GM18526 (cell line): ENCODE data around the gene AQP1.

ENCODE experiments used
- POLR2A ChIP-seq: IDR thresholded peaks from 3 replicates; pipeline ENCODE4 v1.6.1; 2011; ENCODE audit not compliant: insufficient read length; ENCODE audit errors: extremely low read depth

Gene AQP1

GRCh38 chr7:30954914-30955313 is 43.3 kb downstream of the AQP1 start:
- no peak for TF ChIP-seq POLR2A

GRCh38 chr7:30956704-30957103 is 45.1 kb downstream of the AQP1 start:
- TF ChIP-seq POLR2A, result no peak

DNA sequence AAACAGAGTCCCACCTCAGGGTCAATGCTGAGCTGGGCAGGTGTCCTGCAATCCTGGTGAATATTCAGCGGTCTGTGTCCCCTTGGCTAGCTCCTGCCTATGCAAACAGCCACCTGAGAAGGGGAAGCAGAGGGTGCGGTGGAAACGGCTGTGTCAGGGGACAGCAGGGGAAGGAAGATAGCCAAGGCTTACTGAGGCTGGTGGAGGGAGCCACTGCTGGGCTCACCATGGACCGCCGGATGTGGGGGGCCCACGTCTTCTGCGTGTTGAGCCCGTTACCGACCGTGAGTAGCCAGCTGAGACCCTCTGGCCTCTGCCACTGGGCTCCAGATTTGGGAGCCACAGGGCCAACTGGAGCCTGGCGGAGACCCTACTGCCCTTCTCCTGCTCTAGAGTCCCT is 52.2 kb downstream of the AQP1 start, which contains the start of gene GHRHR:
Gene GHRHR, plus strand, starts transcription at position 112 of the 400 bp plus-strand sequence. Its CDS starts 116 bp downstream, at position 228.
- no peak for TF ChIP-seq POLR2A

GRCh38 chr7:30965372-30965771 is 53.7 kb downstream of the AQP1 start:
- no peak for TF ChIP-seq POLR2A

- no peak for TF ChIP-seq POLR2A
Measured at GRCh38 chr7:30965883-30966282, 54.2 kb downstream of the AQP1 start.

GRCh38 chr7:30968294-30968693 is 56.6 kb downstream of the AQP1 start:
- TF ChIP-seq POLR2A, result no peak

GRCh38 chr7:30968747-30969603 is 57.3 kb downstream of the AQP1 start:
- no peak for TF ChIP-seq POLR2A

GRCh38 chr7:30969604-30969970 is 57.9 kb downstream of the AQP1 start:
- no peak for TF ChIP-seq POLR2A

DNA sequence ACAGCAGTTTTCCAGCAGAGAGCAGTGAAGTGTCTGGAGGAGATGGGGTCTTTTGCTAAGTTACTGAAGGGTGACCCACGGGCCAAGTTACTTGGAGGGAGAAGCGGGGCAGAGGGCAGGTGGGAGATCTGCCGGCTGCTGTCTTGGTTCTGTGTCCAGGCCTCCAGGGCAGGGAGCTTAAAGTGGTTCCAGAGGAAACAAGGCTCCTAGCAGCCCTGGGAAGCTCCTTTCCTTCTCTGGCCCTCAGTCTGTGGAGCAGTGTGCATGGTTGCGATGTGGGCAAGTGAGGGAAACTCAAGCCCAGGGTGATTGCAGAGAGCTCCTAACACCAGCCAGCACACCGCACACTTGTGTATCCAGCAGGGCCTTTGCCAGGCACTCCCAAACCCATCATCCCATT is 58.4 kb downstream of the AQP1 start:
- no peak for TF ChIP-seq POLR2A

GRCh38 chr7:30970594-30971094 is 59.0 kb downstream of the AQP1 start:
- TF ChIP-seq POLR2A, result no peak

GRCh38 chr7:30971440-30971839 is 59.8 kb downstream of the AQP1 start:
- TF ChIP-seq POLR2A, result no peak

GRCh38 chr7:30971840-30972563 is 60.3 kb downstream of the AQP1 start:
- TF ChIP-seq POLR2A, result no peak

DNA sequence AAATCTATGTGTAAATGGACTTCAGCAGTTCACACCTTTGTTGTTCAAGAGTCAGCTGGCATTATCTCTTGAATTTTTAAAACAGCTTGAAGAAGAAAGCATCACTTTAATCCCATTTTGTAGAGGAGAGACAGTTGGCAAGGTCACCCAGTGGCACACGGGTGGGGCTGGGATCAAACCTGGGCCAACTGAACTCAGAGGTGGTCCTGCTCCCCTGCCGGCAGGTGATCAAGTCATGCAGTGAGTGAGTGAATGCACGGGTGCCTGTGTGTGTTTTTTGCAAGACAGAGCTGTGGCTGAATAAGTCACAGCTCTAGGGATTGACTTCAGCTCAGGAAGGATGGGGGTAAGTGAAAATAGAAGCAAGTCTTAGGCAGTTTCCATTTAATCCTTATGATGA is 61.6 kb downstream of the AQP1 start:
- no peak for TF ChIP-seq POLR2A

DNA sequence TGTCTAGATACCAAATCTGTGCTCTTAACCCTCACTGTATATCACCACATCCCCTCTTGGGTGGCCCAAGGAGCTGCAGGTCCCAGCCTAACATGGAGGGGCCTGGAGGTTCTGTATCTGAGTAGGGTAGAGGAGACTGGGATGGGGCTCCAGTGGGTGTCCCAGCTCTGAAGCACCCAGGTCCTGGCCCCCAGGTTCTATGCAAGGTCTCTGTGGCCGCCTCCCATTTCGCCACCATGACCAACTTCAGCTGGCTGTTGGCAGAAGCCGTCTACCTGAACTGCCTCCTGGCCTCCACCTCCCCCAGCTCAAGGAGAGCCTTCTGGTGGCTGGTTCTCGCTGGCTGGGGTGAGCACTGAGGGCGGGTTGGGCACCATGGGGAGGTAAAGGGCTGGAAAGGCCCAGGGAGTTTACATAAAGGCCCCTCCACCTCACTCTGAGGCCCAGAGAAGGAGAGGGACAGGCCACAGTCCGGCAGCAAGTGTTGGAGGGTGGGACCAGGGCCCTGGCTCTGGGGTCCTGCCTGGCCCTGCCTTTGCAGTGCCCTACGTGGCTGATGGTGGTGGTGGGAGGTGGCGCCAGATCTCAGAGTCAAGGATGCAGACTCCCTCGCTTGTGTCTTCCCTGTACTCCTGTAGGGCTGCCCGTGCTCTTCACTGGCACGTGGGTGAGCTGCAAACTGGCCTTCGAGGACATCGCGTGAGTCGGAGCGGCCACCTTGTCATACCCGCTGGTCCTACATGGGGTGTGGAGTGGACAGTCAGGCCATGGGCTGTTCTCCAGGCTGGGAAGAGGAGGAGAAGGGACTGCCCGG is 62.3 kb downstream of the AQP1 start:
- TF ChIP-seq POLR2A, result no peak

DNA sequence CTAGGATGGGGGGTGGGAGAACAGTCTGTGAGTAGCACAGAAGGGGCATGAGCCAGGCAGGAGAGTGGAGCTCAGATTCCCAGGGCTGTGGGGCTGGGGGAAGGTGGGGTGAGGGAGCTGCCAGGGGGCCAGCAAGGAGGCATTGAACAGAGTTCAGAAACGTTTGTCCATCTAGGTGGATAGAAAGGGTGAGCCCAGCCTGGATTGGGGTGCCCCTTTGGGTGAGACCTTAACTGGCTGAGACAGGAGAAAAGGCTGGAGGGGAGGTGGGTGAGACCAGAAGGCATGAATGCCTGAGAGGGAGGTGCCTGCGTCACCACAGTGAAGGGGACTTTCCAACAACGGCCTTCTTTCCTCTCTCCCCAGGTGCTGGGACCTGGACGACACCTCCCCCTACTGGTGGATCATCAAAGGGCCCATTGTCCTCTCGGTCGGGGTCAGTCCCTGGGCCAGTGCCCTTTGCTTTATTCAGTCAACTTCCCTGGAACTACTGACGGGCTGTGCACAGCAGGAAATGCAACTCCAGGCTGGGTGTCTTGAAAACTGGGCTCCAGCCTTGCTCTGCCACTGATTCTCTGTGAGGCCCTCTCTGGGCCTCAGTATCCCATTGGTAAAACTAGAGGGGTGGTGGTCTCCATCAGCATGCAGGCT is 63.1 kb downstream of the AQP1 start:
- TF ChIP-seq POLR2A, result no peak
